Activated T-helper 2 cell treated with anti-CD3 and anti-CD28 coated beads, Interferon-gamma antibody, Interleukin-2, Interleukin-4, amounts not matched to agents 10 μg/mL and 5 μg/mL and 100 μg/mL, durations not matched to agents 14 hours and 24 hours and 36 hours (primary cell): ENCODE data around the gene ANKDD1A. TPM values are rescaled to one million over a fixed set of nuclear protein-coding genes. Genes with fewer than 3 reads are reported as not detected.
A peak's percentile ranks its signal among the peaks of the same experiment; 100 is the strongest.

ENCODE experiments used
- DNase-seq: peaks from one replicate; pipeline ENCODE4 v3.0.0; 2021; ENCODE audit warnings: low spot score
- H3K27ac Mint-ChIP-seq: one replicate; pipeline ENCODE4 v1.8.0; 2021; ENCODE audit warnings: mixed read lengths
- H3K27me3 Mint-ChIP-seq: one replicate; pipeline ENCODE4 v1.8.0; 2021; ENCODE audit warnings: low read depth, mixed read lengths
- H3K36me3 Mint-ChIP-seq: one replicate; pipeline ENCODE4 v1.8.0; 2021; ENCODE audit warnings: low read depth, mixed read lengths
- H3K4me1 Mint-ChIP-seq: one replicate; pipeline ENCODE4 v1.8.0; 2021; ENCODE audit warnings: low read depth, mixed read lengths
- H3K4me3 Mint-ChIP-seq: one replicate; pipeline ENCODE4 v1.8.0; 2021; ENCODE audit warnings: low read depth, mild to moderate bottlenecking, moderate library complexity, mixed read lengths
- H3K9me3 Mint-ChIP-seq: one replicate; pipeline ENCODE4 v1.8.0; 2021; ENCODE audit warnings: mixed read lengths
- intact Hi-C: fragments of 100-400 bp; cut with micrococcal nuclease; formaldehyde crosslinking; loops from one replicate; pipeline ENCODE4 v1.15.1; 2023
- total RNA-seq: library from RNA; stranded (reverse); gene quantifications from 2 replicates; pipeline ENCODE4 v1.2.3, GENCODE V29; 2022

ANKDD1A gene
- total RNA-seq, 1 donor from 2014 or later: 2.2 TPM

GRCh38 chr15:64901141-64901540 is 10.6 kb upstream of the ANKDD1A start:
- Mint-ChIP-seq H3K4me3 (no peak overlapping the region), H3K36me3 (peaks cover 4% of the 10 kb centered on the region), H3K27me3 (no peaks in the 10 kb centered on the region), H3K4me1 (peaks cover 40% of the 10 kb centered on the region), H3K27ac (no peak overlapping the region), H3K9me3 (peaks cover 8% of the 10 kb centered on the region)
- no peak for DNase-seq
- intact Hi-C loops: no loop called here

GRCh38 chr15:64901914-64902313 is 9.8 kb upstream of the ANKDD1A start:
- Mint-ChIP-seq H3K27me3 (no peaks in the 10 kb centered on the region), H3K36me3 (peaks cover 4% of the 10 kb centered on the region), H3K27ac (no peak overlapping the region), H3K4me1 (peaks cover 32% of the 10 kb centered on the region), H3K4me3 (no peak overlapping the region), H3K9me3 (peaks cover 8% of the 10 kb centered on the region)
- intact Hi-C loops: no loop called here
- DNase-seq: no peak

- Mint-ChIP-seq H3K4me1 (peaks cover 25% of the 10 kb centered on the region), H3K4me3 (no peak overlapping the region)
Measured at GRCh38 chr15:64902863-64903262, 8.8 kb upstream of the ANKDD1A start.

DNA sequence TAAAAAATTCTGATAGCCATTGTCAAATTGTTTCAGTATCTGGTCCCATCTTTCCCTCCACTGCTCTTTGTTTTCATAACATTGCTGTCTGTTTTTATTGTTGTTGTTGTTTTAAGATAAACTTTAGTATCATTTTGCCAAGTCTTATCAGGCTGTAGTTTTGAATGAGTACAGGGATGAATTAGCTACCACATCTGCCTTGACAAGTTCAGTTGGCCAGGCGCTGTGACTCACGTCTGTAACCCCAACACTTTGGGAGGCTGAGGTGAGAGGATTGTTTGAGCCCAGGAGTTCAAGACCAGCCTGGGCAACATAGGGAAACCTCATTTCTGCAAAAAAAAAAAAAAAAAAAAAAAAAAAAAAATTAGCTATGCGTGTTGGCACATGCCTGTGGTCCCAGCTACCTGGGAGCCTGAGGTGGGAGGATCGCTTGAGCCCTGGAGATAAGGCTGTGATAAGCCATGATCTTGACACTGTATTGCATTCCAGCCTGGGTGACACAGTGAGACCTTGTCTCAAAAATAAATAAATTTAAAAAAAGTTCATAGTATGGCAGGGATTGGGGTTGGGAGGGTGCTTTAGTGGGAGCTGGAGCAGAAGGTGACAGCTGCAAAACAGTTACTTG is 8.3 kb upstream of the ANKDD1A start:
- H3K4me1 Mint-ChIP-seq: peaks cover 24% of the 10 kb centered on the region
- H3K9me3 Mint-ChIP-seq: peaks cover 8% of the 10 kb centered on the region
- H3K36me3 Mint-ChIP-seq: peaks cover 4% of the 10 kb centered on the region
- intact Hi-C loops: no loop called here
- H3K4me3 Mint-ChIP-seq: no peak overlapping the region
- DNase-seq: no peak
- no peak overlapping the region for H3K27ac Mint-ChIP-seq
- peaks cover 3% of the 10 kb centered on the region for H3K27me3 Mint-ChIP-seq

More at GRCh38 chr15:64902863-64903262, 8.8 kb upstream of the ANKDD1A start:
- Mint-ChIP-seq H3K36me3 (peaks cover 4% of the 10 kb centered on the region), H3K27me3 (no peaks in the 10 kb centered on the region), H3K9me3 (peaks cover 8% of the 10 kb centered on the region), H3K27ac (peak overlapping the region; percentile 21)
- no peak for DNase-seq
- intact Hi-C loops: no loop called here

- DNase-seq: no peak
- Mint-ChIP-seq H3K9me3 (peaks cover 8% of the 10 kb centered on the region), H3K27ac (no peak overlapping the region), H3K4me3 (peak overlapping the region; percentile 20), H3K36me3 (peaks cover 4% of the 10 kb centered on the region), H3K27me3 (peaks cover 7% of the 10 kb centered on the region), H3K4me1 (peaks cover 24% of the 10 kb centered on the region)
- intact Hi-C loops: no loop called here
Measured at GRCh38 chr15:64904189-64904588, 7.5 kb upstream of the ANKDD1A start.

GRCh38 chr15:64905119-64905831 is 6.4 kb upstream of the ANKDD1A start:
- peak overlapping the region; percentile 49 for H3K4me3 Mint-ChIP-seq
- DNase-seq: peak; percentile 72
- peaks cover 24% of the 10 kb centered on the region for H3K4me1 Mint-ChIP-seq
- H3K9me3 Mint-ChIP-seq: peaks cover 8% of the 10 kb centered on the region
- peak overlapping the region; percentile 13 for H3K27ac Mint-ChIP-seq
- no peaks in the 10 kb centered on the region for H3K36me3 Mint-ChIP-seq
- peaks cover 10% of the 10 kb centered on the region for H3K27me3 Mint-ChIP-seq
- intact Hi-C loops: loop anchor here (1.0 kb wide), 1 partner anchor 174 kb away; no protein-coding TSS in a partner anchor

- Mint-ChIP-seq H3K4me1 (peaks cover 27% of the 10 kb centered on the region), H3K9me3 (peaks cover 3% of the 10 kb centered on the region), H3K27ac (no peak overlapping the region), H3K27me3 (peaks cover 12% of the 10 kb centered on the region), H3K36me3 (no peaks in the 10 kb centered on the region), H3K4me3 (no peak overlapping the region)
- intact Hi-C loops: loop anchor here (1.0 kb wide), 1 partner anchor 175 kb away; no protein-coding TSS in a partner anchor
- DNase-seq: no peak
Measured at GRCh38 chr15:64905941-64906340, 5.8 kb upstream of the ANKDD1A start.

GRCh38 chr15:64906402-64906801 is 5.3 kb upstream of the ANKDD1A start:
- intact Hi-C loops: no loop called here
- Mint-ChIP-seq H3K27ac (no peak overlapping the region), H3K36me3 (no peaks in the 10 kb centered on the region), H3K27me3 (peaks cover 16% of the 10 kb centered on the region), H3K9me3 (no peaks in the 10 kb centered on the region), H3K4me1 (peaks cover 31% of the 10 kb centered on the region), H3K4me3 (no peak overlapping the region)
- DNase-seq: no peak

GRCh38 chr15:64907991-64908390 is 3.7 kb upstream of the ANKDD1A start:
- Mint-ChIP-seq H3K36me3 (no peaks in the 10 kb centered on the region), H3K27ac (no peak overlapping the region), H3K4me1 (peaks cover 25% of the 10 kb centered on the region), H3K27me3 (peaks cover 20% of the 10 kb centered on the region), H3K4me3 (no peak overlapping the region), H3K9me3 (no peaks in the 10 kb centered on the region)
- intact Hi-C loops: no loop called here
- no peak for DNase-seq

DNA sequence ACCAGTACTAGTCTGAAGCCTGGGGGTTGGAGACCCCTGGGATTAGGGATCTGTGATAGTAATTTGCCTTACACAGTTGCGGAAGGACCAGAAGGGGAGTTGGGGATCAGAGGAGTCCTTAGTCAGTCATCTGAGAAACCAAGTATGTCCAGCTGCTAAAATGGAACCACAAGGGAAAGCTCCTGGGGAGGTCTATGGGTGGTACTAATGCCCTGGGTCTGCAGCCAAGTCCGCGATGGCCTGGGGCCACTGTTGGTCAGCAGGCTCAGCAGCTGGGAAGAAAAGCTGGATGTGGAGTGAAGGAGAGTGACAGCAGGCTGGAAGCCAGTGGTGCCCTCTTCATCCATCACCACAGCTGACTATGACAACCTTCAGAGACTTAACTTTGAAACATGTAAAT is 2.2 kb upstream of the ANKDD1A start:
- Mint-ChIP-seq H3K4me3 (no peak overlapping the region), H3K27ac (no peak overlapping the region), H3K9me3 (no peaks in the 10 kb centered on the region), H3K27me3 (peaks cover 20% of the 10 kb centered on the region), H3K4me1 (peaks cover 15% of the 10 kb centered on the region), H3K36me3 (no peaks in the 10 kb centered on the region)
- DNase-seq: no peak
- intact Hi-C loops: no loop called here

DNA sequence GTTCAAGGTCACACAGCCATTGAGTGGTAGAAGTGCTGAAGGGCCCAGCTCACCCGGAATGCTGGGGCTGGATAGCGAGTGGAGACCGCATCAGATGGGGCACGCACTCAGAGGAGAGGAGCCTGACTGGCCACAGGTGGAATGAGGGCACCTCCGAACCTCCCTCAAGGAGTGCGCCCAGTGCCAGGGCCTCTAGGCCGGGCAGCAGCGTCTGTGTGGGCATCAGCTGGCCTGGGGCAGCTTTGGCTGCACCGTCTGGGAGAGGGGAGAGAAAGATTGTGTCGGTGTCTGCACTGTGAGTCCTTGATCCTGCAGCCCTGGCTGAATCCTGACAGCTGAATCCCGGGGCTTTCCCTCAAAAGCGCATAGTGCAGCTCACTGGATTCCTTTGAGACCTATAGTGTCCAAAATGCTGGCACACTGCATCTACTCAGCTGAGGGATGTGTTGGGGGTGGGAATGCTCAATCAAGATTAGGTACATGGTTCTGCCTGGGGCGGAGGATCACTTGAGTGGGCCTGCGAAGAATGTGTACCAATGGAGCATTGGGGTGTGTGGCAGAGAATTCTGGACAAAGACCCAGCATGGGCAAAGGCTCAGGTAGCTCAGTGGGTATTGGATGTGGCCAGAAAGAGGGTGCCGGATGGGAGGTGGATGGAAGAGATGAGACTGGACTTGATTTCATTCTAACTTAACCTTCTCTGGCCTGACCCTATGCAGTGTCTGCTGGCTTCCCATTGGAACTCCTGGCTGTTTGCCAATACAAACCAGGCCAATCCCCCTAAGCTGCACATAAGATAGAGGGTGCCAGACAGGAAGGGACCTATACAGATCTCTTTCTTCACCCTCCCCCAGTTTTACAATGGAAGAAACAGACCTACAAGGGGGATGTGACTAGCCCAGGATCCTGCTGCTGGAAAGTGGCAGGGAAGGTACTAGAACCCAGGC is 950 bp downstream of the ANKDD1A start:
- Mint-ChIP-seq H3K9me3 (no peaks in the 10 kb centered on the region), H3K27me3 (peaks cover 20% of the 10 kb centered on the region), H3K27ac (no peak overlapping the region), H3K4me3 (peak overlapping the region; percentile 56), H3K36me3 (no peaks in the 10 kb centered on the region), H3K4me1 (peaks cover 10% of the 10 kb centered on the region)
- DNase-seq: no peak
- intact Hi-C loops: no loop called here

DNA sequence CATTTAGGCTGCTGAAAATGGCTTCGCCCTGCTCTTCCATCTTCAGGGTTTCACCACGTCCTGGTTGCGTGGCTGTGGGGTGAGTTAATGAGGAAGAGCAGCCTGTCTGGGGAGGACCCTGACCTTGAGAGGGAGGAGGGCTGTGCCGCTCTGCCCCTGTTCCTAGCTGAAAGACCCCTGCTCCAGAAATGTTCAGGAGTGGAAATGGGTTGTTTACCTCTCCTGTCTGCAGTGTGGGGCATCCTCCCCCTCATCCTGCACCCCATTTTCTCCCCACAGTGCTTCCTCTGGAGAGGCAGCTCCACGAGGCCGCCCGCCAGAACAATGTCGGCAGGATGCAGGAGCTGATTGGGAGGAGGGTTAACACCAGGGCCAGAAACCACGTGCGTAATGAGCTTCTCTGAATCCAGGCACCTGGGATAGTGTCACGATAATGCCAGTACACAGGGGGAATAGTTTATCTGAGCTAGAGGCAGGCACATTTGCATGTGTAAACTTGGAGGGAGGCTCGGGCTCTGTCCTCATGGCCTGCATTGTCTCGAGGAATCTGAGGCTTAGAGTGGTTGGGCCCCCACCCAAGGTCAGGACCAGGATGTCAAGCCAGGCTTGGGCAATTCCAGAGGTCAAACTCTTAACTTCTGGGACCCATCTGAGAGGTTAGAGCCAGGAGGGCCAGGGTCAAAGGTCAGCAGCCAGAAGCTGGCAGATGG is 4.0 kb downstream of the ANKDD1A start:
- Mint-ChIP-seq H3K4me1 (peaks cover 10% of the 10 kb centered on the region), H3K27me3 (peaks cover 14% of the 10 kb centered on the region), H3K4me3 (no peak overlapping the region), H3K27ac (no peak overlapping the region), H3K9me3 (no peaks in the 10 kb centered on the region), H3K36me3 (no peaks in the 10 kb centered on the region)
- no peak for DNase-seq
- intact Hi-C loops: no loop called here
